ENCODE results near the gene PAGE3. TPM values are rescaled to one million over a fixed set of nuclear protein-coding genes. Genes with fewer than 3 reads are reported as not detected.

The PAGE3 gene
- total RNA-seq = not detected
- long read RNA-seq, donor 1 = 0 reads
- long read RNA-seq, donor 2 = 0 reads

DNA sequence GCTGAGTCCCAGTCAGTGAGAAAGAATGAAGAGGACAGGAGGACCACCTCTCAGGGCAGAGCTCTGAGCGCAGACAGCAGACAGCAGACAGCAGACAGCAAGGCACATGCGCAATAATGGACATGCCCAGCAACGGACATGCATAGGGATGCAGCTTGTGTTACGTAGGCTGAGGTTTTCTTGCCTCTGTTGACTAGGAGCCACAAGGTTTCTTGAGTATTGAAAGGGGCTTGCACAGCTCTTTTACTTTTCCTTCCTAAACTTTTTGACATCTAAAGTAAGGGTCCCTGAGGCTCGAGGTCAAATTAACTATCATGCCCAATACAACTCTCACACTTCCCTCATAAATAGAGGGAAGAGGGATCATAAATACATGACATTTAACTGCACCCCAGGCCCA, at the start of gene PAGE3:
Gene PAGE3, minus strand, starts transcription at position 101 of the 400 bp plus-strand sequence. CDS start 1,013 bp downstream, outside the sequence.
- intact Hi-C loops (cut with DNase I, micrococcal nuclease) = no loop called here
- no peaks in the 10 kb centered on the region for H3K9me3 ChIP-seq
- no peak within 1 kb of the TSS for H3K4me3 ChIP-seq
- no peak for TF ChIP-seq CTCF (IDR thresholded peaks at IDR 0.05)
- ATAC-seq (no peak), DNase-seq (no peak)
- H3K4me1 ChIP-seq (ENCODE audit: low read depth) = no peaks in the 10 kb centered on the region
- no peaks in the 10 kb centered on the region for H3K36me3 ChIP-seq (ENCODE audit: low read depth)

DNA sequence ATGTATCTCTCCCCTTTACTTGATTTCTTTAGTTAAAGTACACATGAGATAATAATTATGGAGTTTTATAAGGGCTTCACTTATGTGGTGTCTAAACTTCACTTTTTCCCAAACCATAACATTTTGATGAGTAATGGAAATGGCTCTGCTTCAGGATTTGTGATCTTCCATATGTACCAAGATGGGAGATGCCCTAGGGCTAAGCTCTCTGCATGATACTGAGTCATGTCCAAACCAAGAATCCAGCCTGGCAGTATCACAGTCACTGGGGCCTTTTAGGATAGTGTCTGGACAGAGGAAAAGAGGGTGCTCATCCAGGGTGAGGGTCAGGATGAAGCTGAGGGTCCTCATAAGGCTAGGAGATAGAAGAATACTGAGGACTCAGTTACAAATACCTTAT, 47.9 kb upstream of the PAGE3 start:
- Histone ChIP-seq H3K4me3 (no peak overlapping the region), H3K4me1 (ENCODE audit: low read depth) (no peaks in the 10 kb centered on the region), H3K9me3 (no peaks in the 10 kb centered on the region), H3K36me3 (ENCODE audit: low read depth) (no peaks in the 10 kb centered on the region)
- ATAC-seq (no peak), DNase-seq (no peak)
- intact Hi-C loops (cut with DNase I, micrococcal nuclease) = no loop called here
- no peak for TF ChIP-seq CTCF (IDR thresholded peaks at IDR 0.05)

GRCh38 chrX:55290963-55291362, 26.2 kb upstream of the PAGE3 start:
- DNase-seq (no peak), ATAC-seq (no peak)
- Histone ChIP-seq H3K36me3 (ENCODE audit: low read depth) (no peaks in the 10 kb centered on the region), H3K9me3 (no peaks in the 10 kb centered on the region), H3K4me1 (ENCODE audit: low read depth) (no peaks in the 10 kb centered on the region), H3K4me3 (no peak overlapping the region)
- intact Hi-C loops (cut with DNase I, micrococcal nuclease) = no loop called here
- TF ChIP-seq CTCF (IDR thresholded peaks at IDR 0.05) = no peak

DNA sequence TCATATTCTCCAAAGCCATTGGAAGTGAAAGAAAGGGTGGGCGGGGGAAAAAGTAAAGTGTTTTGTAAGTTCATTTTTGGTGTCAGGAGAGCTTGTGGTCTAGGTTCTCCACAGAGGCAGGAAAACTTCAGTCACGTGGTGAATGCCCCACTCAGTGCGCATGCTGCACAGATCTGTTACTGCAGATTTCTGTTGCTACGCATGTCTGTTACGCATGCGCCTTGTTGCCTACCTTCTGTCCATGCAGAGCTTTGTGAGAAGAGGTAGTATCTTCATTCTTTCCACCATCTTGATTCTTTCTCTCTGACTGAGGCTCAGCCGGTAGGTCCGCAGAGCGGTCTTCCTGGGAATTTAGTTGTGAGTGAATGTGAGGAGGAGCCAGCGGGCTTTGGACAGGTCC, 15.1 kb upstream of the PAGE3 start:
- Histone ChIP-seq H3K36me3 (ENCODE audit: low read depth) (no peaks in the 10 kb centered on the region), H3K4me3 (no peak overlapping the region), H3K4me1 (ENCODE audit: low read depth) (no peaks in the 10 kb centered on the region), H3K9me3 (no peaks in the 10 kb centered on the region)
- ATAC-seq (no peak), DNase-seq (no peak)
- intact Hi-C loops (cut with DNase I, micrococcal nuclease) = no loop called here
- no peak for TF ChIP-seq CTCF (IDR thresholded peaks at IDR 0.05)

DNA sequence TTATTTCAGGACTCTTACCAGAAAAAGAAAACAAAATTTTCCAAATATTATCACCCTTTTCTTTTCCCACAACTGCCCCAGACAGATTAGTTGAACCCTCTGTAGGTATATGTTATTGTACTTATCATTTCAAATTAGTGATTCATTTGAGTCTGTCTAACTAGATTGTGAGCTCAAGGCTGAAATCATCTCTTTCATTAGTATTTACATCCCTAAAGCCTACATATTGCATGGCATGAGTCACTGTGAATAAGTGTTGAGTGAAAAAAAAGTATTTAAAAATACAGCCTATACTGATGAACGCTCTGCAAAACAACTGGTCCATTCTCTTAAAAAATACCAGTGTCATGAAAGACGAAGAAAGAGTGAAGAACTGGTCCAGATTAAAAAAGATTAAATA, 3.9 kb downstream of the PAGE3 start:
- ATAC-seq = no peak
- intact Hi-C loops (cut with DNase I, micrococcal nuclease) = no loop called here
- no peak overlapping the region for H3K4me3 ChIP-seq

More for the DNA sequence above, 3.9 kb downstream of the PAGE3 start:
- no peaks in the 10 kb centered on the region for H3K9me3 ChIP-seq
- H3K4me1 ChIP-seq (ENCODE audit: low read depth) = no peaks in the 10 kb centered on the region
- no peaks in the 10 kb centered on the region for H3K36me3 ChIP-seq (ENCODE audit: low read depth)
- TF ChIP-seq CTCF (IDR thresholded peaks at IDR 0.05) = no peak
- no peak for DNase-seq
